ENCODE results near the gene MACROD2. TPM values are rescaled to one million over a fixed set of nuclear protein-coding genes. Genes with fewer than 3 reads are reported as not detected.

The MACROD2 gene
- total RNA-seq, 2 donors from 2014 or later: 8.0 to 19.4 TPM

DNA sequence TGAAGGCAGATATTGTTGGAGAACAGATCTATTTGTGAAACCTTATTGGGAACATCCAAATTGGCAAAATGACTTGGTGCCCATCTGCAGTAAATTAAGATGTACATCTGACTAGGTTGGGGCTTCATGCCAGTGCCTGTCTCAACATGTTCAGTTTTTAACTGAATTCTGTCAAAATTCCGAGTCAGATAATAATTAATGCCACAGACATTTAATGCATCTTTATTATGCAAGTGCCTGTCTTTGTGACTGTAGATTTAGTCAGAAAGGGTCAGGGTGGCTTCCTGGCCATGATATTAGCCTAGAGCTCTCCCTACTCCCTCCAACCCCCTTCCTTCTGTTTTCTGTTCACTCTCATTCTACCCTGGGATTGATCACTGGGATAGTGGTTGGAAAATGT lies 541.4 kb downstream of the MACROD2 start:
- Histone ChIP-seq H3K27ac (no peak overlapping the region), H3K4me3 (no peak overlapping the region), H3K9me3 (no peaks in the 10 kb centered on the region), H3K4me1 (replicated peaks) (no peaks in the 10 kb centered on the region), H3K27me3 (replicated peaks; ENCODE audit: insufficient read depth) (no peaks in the 10 kb centered on the region), H3K36me3 (no peaks in the 10 kb centered on the region)
- intact Hi-C loops (cut with DNase I): no loop called here
- TF ChIP-seq, protein P1, sequence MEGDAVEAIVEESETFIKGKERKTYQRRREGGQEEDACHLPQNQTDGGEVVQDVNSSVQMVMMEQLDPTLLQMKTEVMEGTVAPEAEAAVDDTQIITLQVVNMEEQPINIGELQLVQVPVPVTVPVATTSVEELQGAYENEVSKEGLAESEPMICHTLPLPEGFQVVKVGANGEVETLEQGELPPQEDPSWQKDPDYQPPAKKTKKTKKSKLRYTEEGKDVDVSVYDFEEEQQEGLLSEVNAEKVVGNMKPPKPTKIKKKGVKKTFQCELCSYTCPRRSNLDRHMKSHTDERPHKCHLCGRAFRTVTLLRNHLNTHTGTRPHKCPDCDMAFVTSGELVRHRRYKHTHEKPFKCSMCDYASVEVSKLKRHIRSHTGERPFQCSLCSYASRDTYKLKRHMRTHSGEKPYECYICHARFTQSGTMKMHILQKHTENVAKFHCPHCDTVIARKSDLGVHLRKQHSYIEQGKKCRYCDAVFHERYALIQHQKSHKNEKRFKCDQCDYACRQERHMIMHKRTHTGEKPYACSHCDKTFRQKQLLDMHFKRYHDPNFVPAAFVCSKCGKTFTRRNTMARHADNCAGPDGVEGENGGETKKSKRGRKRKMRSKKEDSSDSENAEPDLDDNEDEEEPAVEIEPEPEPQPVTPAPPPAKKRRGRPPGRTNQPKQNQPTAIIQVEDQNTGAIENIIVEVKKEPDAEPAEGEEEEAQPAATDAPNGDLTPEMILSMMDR (IDR thresholded peaks at IDR 0.05): no peak
- TF ChIP-seq POLR2AphosphoS5 (IDR thresholded peaks at IDR 0.05): no peak
- TF ChIP-seq POLR2A (IDR thresholded peaks at IDR 0.05): no peak
- DNase-seq (ENCODE audit: low spot score): no peak
- WGBS: 55% methylated on average over 1 of the region's 1 CpG

DNA sequence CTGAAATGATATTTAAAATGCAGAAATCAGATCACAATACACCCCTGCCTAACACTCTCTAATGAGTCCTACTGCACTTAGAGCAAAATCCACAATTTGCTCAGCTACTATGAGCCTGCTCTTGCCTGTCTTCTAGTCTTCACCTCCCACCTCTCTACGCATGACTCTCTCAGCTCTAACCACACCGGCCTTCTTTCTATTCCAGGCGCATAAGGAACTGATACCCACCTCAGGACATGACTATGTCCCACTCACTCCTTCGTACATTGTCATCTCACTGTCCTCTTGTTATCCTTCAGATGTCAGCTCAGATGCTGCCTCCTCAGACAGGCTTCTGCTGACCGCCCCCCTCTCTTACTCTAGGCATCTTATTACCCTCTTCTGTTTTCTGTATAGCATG lies 543.1 kb downstream of the MACROD2 start:
- no peak overlapping the region for H3K27ac ChIP-seq
- no peaks in the 10 kb centered on the region for H3K9me3 ChIP-seq
- intact Hi-C loops (cut with DNase I): no loop called here
- H3K36me3 ChIP-seq: no peaks in the 10 kb centered on the region
- H3K4me1 ChIP-seq (replicated peaks): no peaks in the 10 kb centered on the region
- no peaks in the 10 kb centered on the region for H3K27me3 ChIP-seq (replicated peaks; ENCODE audit: insufficient read depth)
- no peak overlapping the region for H3K4me3 ChIP-seq
- 96% methylated on average over 5 of the region's 5 CpGs for WGBS
- no peak for TF ChIP-seq POLR2AphosphoS5 (IDR thresholded peaks at IDR 0.05)
- no peak for TF ChIP-seq POLR2A (IDR thresholded peaks at IDR 0.05)
- TF ChIP-seq, protein P1 (IDR thresholded peaks at IDR 0.05): no peak
- DNase-seq (ENCODE audit: low spot score): no peak

DNA sequence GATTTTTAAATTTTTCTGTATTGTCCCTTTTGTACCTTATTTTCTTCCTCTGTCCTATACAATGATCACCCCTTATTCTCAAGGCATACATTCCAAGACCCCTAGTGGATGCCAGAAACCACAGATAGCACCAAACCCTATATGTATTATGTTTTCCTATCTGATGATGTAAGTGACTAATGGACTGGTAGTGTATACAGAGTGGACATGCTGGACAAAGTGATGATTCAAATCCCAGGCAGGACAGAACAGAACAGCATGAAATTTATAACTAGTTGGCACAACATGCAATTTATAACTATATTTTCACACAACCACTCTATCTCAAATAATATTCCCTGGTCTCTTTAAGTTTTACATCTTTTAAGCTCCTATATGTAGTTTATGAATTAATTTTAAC lies 547.7 kb downstream of the MACROD2 start:
- no peak for DNase-seq (ENCODE audit: low spot score)
- Histone ChIP-seq H3K36me3 (no peaks in the 10 kb centered on the region), H3K27me3 (replicated peaks; ENCODE audit: insufficient read depth) (no peaks in the 10 kb centered on the region), H3K9me3 (no peaks in the 10 kb centered on the region), H3K27ac (no peak overlapping the region), H3K4me3 (no peak overlapping the region), H3K4me1 (replicated peaks) (no peaks in the 10 kb centered on the region)
- intact Hi-C loops (cut with DNase I): no loop called here
- TF ChIP-seq POLR2AphosphoS5 (IDR thresholded peaks at IDR 0.05): no peak
- no peak for TF ChIP-seq POLR2A (IDR thresholded peaks at IDR 0.05)
- TF ChIP-seq, protein P1 (IDR thresholded peaks at IDR 0.05): no peak

DNA sequence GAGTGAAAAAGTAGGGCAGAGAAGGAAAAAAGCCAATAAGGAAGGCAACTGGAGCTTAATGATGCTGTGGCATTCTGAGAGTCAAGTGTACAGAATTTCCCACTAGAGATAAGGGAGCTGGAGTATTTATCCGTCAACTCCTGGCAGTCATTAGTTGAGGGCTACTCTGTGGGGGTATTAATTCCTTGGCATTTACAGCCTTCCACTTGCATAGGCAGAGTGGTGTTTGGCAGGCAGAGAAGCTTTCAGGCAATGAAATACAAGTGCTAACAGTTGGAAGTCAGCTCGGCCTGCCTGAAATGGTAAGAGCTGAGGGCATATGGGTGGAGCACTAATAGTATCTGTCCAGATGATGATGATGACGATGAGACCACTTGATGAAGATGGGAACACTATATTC lies 549.4 kb downstream of the MACROD2 start:
- TF ChIP-seq, protein P1 (IDR thresholded peaks at IDR 0.05): no peak
- no peak for TF ChIP-seq POLR2A (IDR thresholded peaks at IDR 0.05)
- no peak for TF ChIP-seq POLR2AphosphoS5 (IDR thresholded peaks at IDR 0.05)
- H3K4me1 ChIP-seq (replicated peaks): no peaks in the 10 kb centered on the region
- no peaks in the 10 kb centered on the region for H3K36me3 ChIP-seq
- no peak overlapping the region for H3K27ac ChIP-seq
- H3K27me3 ChIP-seq (replicated peaks; ENCODE audit: insufficient read depth): no peaks in the 10 kb centered on the region
- no peak overlapping the region for H3K4me3 ChIP-seq
- H3K9me3 ChIP-seq: no peaks in the 10 kb centered on the region
- WGBS: 43% methylated on average over 3 of the region's 3 CpGs
- DNase-seq (ENCODE audit: low spot score): no peak
- intact Hi-C loops (cut with DNase I): no loop called here

DNA sequence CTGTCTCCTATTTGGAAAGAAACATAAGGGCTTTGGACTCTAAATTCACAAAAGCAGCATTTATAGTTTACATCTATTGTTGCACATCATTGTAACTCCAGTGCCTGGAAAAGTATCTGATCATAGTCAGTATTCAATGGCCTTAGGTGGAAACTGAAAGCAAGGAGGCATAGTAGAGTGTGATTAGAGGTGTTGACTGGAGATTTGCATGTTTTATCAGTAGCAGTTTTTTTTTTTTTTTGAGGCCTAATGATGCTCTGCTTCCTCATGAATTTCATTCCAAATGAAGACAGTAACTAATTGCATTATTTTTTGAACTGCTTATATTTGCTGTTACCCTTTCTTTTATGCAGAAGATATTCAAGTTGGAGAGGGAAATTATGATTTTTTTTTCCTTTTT lies 555.3 kb downstream of the MACROD2 start:
- TF ChIP-seq POLR2AphosphoS5 (IDR thresholded peaks at IDR 0.05): no peak
- TF ChIP-seq POLR2A (IDR thresholded peaks at IDR 0.05): no peak
- TF ChIP-seq, protein P1 (IDR thresholded peaks at IDR 0.05): no peak
- intact Hi-C loops (cut with DNase I): no loop called here

More for the DNA sequence above, 555.3 kb downstream of the MACROD2 start:
- H3K4me3 ChIP-seq: no peak overlapping the region
- H3K27me3 ChIP-seq (replicated peaks; ENCODE audit: insufficient read depth): no peaks in the 10 kb centered on the region
- no peak for DNase-seq (ENCODE audit: low spot score)
- H3K27ac ChIP-seq: no peak overlapping the region
- H3K4me1 ChIP-seq (replicated peaks): no peaks in the 10 kb centered on the region
- no peaks in the 10 kb centered on the region for H3K36me3 ChIP-seq
- no peaks in the 10 kb centered on the region for H3K9me3 ChIP-seq
